ENCODE results near the gene MPO. TPM values are rescaled to one million over a fixed set of nuclear protein-coding genes. Genes with fewer than 3 reads are reported as not detected.

MPO gene
- total RNA-seq, 1 donor from 2014 or later: not detected

DNA sequence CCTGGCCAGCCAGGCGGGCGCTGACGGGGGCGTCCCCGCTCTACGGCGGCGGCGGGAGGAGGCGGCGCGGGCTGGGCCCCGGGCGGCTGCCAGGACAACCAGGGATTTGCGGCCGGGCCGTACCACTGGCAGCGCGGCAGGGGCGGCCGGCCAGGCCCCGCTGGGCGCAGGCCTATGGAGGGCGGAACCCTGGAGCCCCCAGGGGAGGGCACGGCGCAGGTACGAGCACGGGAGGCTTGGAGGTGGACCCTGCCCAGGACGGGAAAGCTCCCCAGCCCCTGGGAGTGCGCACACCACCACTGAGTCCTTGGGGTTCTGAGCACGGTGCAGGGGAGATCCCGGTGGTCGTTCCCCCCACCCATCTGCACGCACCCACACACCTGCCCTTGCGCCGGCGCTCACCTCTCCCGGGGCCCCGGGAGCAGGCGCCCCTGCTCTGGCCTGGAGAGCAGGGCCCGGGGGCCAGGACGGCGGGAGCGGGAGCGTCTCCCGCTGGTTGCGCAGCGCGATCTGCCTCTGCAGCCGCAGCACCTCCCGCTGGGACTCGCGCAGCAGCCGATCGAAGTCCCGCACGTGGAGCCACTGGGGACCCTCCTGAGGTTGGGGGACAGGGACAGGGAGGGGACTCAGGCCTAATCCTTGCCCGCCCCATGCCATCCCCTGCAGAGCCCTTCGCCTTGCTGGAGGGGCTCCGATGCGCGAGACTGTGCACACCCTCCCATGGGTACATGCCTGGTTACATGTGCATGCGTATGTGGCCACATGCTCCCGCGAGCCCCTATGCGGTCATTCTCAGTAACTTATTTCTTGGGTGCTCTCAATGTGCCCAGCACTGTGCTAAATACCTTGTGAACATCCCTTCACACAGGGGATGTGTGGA, 43.9 kb upstream of the MPO start:
- DNase-seq (ENCODE audit: extremely low spot score in 2 of 2): no peak
- Histone ChIP-seq H3K27ac (peak overlapping the region; percentile 21), H3K4me1 (peaks cover 28% of the 10 kb centered on the region), H3K27me3 (no peaks in the 10 kb centered on the region), H3K9me3 (no peaks in the 10 kb centered on the region), H3K36me3 (no peaks in the 10 kb centered on the region), H3K4me3 (peak overlapping the region; percentile 58 to 69)
- intact Hi-C loops (cut with DNase I): no loop called here
- TF ChIP-seq, protein P1, sequence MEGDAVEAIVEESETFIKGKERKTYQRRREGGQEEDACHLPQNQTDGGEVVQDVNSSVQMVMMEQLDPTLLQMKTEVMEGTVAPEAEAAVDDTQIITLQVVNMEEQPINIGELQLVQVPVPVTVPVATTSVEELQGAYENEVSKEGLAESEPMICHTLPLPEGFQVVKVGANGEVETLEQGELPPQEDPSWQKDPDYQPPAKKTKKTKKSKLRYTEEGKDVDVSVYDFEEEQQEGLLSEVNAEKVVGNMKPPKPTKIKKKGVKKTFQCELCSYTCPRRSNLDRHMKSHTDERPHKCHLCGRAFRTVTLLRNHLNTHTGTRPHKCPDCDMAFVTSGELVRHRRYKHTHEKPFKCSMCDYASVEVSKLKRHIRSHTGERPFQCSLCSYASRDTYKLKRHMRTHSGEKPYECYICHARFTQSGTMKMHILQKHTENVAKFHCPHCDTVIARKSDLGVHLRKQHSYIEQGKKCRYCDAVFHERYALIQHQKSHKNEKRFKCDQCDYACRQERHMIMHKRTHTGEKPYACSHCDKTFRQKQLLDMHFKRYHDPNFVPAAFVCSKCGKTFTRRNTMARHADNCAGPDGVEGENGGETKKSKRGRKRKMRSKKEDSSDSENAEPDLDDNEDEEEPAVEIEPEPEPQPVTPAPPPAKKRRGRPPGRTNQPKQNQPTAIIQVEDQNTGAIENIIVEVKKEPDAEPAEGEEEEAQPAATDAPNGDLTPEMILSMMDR (IDR thresholded peaks at IDR 0.05): no peak
- no peak for TF ChIP-seq POLR2AphosphoS5 (IDR thresholded peaks at IDR 0.05; ENCODE audit: insufficient read depth in 1 of 2, low read depth in 1 of 2)
- no peak for TF ChIP-seq POLR2A (IDR thresholded peaks at IDR 0.05)

DNA sequence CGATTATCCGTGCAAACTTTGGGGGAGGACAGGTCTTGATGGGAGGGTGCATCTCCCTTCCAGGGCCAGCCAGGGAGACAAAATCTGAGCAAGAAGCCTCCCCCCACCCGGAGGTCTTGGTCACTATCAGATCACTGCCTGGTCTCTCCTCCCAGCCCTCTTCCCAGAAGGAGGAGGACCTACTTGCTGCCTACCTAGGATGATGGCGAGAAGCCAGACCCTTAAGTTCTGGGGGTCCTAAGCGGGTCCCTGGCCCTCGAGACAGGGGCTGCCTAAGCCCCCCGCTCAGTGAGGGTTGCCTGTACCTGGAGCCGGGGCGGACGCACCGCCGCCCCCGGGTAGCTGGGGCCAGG, 43.3 kb upstream of the MPO start:
- Histone ChIP-seq H3K27me3 (no peaks in the 10 kb centered on the region), H3K9me3 (no peaks in the 10 kb centered on the region), H3K4me1 (peaks cover 28% of the 10 kb centered on the region), H3K36me3 (no peaks in the 10 kb centered on the region), H3K4me3 (peak overlapping the region; percentile 58 to 69), H3K27ac (peak overlapping the region; percentile 21)
- no peak for DNase-seq (ENCODE audit: extremely low spot score in 2 of 2)
- TF ChIP-seq POLR2AphosphoS5 (IDR thresholded peaks at IDR 0.05; ENCODE audit: insufficient read depth in 1 of 2, low read depth in 1 of 2) (no peak), POLR2A (IDR thresholded peaks at IDR 0.05) (no peak)
- TF ChIP-seq, protein P1 (IDR thresholded peaks at IDR 0.05): no peak
- intact Hi-C loops (cut with DNase I): no loop called here

DNA sequence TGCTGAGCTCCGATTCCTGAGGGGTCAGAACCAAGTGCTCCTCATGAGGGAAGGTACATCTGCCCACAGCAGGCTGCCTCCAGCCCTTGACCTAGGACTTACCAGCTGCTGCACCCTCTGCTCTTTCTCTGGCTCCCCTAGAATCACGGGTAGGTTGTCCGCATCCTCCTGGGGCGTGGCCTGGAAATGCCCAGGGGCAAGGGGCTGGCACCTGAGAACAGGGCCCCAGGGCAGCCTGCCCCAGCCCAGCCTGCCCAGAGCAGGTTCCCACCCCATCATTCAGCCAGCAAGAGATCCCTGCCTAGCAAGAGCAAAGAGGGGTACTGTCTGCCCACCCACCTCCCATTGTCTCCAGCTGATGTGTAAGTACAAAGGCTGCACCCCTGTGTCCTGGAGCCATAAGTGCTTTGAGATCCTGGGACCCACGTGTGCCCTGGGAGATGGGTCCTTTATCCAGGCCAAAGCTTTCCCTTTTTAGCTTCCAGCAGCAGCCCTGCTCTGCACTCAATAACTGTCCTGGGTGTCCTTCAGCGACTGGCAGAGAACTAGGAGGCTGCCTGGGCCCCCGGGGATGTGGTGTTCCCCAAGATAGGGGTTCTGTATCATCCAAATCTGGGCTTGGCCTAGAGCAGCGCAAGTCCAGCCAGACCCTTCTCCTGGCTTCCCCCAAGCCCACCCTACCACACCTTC, 42.8 kb upstream of the MPO start:
- Histone ChIP-seq H3K27me3 (no peaks in the 10 kb centered on the region), H3K36me3 (no peaks in the 10 kb centered on the region), H3K9me3 (no peaks in the 10 kb centered on the region), H3K4me1 (peaks cover 28% of the 10 kb centered on the region), H3K4me3 (peak overlapping the region; percentile 58 to 69), H3K27ac (no peak overlapping the region)
- intact Hi-C loops (cut with DNase I): no loop called here
- DNase-seq (ENCODE audit: extremely low spot score in 2 of 2): no peak
- TF ChIP-seq POLR2A (IDR thresholded peaks at IDR 0.05) (no peak), POLR2AphosphoS5 (IDR thresholded peaks at IDR 0.05; ENCODE audit: insufficient read depth in 1 of 2, low read depth in 1 of 2) (no peak)
- TF ChIP-seq, protein P1 (IDR thresholded peaks at IDR 0.05): no peak

DNA sequence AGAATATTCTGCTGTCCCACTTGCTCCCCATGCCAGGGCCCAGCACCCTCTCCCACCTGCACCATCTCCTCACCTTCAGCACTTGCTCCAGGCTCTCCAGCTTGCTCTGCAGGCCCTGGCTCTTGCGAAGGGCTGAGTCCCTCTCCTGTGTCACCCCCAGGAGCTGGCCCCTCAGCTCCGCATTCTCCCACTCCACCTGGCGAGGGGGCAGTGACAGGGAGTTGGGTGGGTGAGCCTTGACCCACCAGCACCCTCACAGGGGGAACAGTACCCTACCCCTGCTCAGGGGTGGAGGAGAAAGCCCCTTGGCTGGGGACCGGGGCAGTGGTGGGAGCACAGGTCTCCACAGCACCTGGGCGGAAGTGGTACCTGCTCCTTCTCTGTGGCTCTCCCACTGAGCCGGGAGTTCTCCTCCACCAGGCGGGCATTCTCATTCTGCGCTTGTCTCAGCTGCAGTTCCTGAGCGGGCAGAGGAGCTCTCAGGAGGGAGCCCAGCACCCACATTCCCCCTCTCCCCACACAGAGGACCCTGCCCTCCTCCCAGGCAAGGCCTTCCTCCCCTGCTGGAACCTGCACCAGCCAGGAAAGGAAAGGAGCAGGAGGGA, 41.9 kb upstream of the MPO start:
- Histone ChIP-seq H3K36me3 (no peaks in the 10 kb centered on the region), H3K4me3 (no peak overlapping the region), H3K9me3 (no peaks in the 10 kb centered on the region), H3K27me3 (no peaks in the 10 kb centered on the region), H3K27ac (no peak overlapping the region), H3K4me1 (peaks cover 23% of the 10 kb centered on the region)
- intact Hi-C loops (cut with DNase I): no loop called here
- DNase-seq (ENCODE audit: extremely low spot score in 2 of 2): no peak
- TF ChIP-seq POLR2AphosphoS5 (IDR thresholded peaks at IDR 0.05; ENCODE audit: insufficient read depth in 1 of 2, low read depth in 1 of 2): no peak
- TF ChIP-seq, protein P1 (IDR thresholded peaks at IDR 0.05): no peak
- TF ChIP-seq POLR2A (IDR thresholded peaks at IDR 0.05): no peak

Data from vagina (tissue), 2 donors.